HG03175 (cell line): ENCODE measurements around the gene MMP23B.
"Not testable (repeated sequence)": the region's sequence is repeated elsewhere in the genome, so short reads cannot be mapped to it uniquely, and the experiment has no call there.

Source experiments
- ATAC-seq: cut with Tn5 transposase; IDR thresholded peaks from one replicate; pipeline ENCODE4 v1.9.1; 2021; ENCODE audit warnings: mild to moderate bottlenecking, moderate library complexity; ENCODE audit not compliant: unreplicated experiment

MMP23B gene

GRCh38 chr1:1664318-1664717 lies 32.3 kb downstream of the MMP23B start:
- ATAC-seq = not testable (repeated sequence)

- no peak for ATAC-seq
Observed at GRCh38 chr1:1664941-1665814, 33.2 kb downstream of the MMP23B start.

GRCh38 chr1:1665815-1666251 lies 33.9 kb downstream of the MMP23B start:
- ATAC-seq = no peak

- no peak for ATAC-seq
Observed at GRCh38 chr1:1666526-1666925, 34.6 kb downstream of the MMP23B start.

GRCh38 chr1:1669468-1670440 lies 37.8 kb downstream of the MMP23B start:
- no peak for ATAC-seq

GRCh38 chr1:1670866-1671265 lies 38.9 kb downstream of the MMP23B start:
- ATAC-seq = no peak

GRCh38 chr1:1671365-1672119 lies 39.6 kb downstream of the MMP23B start:
- no peak for ATAC-seq

GRCh38 chr1:1672181-1672965 lies 40.4 kb downstream of the MMP23B start:
- no peak for ATAC-seq

GRCh38 chr1:1674806-1675205 lies 42.8 kb downstream of the MMP23B start:
- not testable (repeated sequence) for ATAC-seq

- not testable (repeated sequence) for ATAC-seq
Observed at GRCh38 chr1:1675218-1675617, 43.2 kb downstream of the MMP23B start.

- not testable (repeated sequence) for ATAC-seq
Observed at GRCh38 chr1:1676087-1676486, 44.1 kb downstream of the MMP23B start.

- peak; percentile 76 for ATAC-seq
Observed at GRCh38 chr1:1677718-1678580, 46.0 kb downstream of the MMP23B start.

- ATAC-seq = no peak
Observed at GRCh38 chr1:1678581-1679380, 46.8 kb downstream of the MMP23B start.

- ATAC-seq = no peak
Observed at GRCh38 chr1:1680031-1680911, 48.3 kb downstream of the MMP23B start.

GRCh38 chr1:1680912-1681273 lies 48.9 kb downstream of the MMP23B start:
- ATAC-seq = no peak

GRCh38 chr1:1683104-1683905 lies 51.3 kb downstream of the MMP23B start:
- ATAC-seq = no peak
